Measurements from ENCODE around the gene EMP3.

DNA sequence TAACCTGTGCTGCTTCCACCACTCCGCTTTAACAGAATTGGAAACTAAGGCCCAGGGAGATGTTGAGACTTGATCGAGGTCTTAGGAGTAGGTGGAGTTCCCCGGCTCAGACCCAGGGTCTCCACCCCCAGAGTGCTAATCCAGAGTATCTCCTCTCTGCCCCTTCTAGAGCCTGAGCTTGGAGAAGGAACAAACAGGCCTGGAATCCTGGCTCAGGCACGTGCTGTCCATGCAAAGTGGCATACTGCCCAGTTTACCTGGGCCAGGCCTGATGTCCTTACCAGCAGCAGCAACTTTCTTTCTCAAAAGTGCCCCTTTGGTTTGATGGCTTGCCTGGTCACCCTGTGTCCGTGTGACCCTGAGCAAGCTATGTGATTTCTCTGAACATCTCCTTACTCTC, 42.5 kb downstream of the EMP3 start:
- TF ChIP-seq, protein P1, sequence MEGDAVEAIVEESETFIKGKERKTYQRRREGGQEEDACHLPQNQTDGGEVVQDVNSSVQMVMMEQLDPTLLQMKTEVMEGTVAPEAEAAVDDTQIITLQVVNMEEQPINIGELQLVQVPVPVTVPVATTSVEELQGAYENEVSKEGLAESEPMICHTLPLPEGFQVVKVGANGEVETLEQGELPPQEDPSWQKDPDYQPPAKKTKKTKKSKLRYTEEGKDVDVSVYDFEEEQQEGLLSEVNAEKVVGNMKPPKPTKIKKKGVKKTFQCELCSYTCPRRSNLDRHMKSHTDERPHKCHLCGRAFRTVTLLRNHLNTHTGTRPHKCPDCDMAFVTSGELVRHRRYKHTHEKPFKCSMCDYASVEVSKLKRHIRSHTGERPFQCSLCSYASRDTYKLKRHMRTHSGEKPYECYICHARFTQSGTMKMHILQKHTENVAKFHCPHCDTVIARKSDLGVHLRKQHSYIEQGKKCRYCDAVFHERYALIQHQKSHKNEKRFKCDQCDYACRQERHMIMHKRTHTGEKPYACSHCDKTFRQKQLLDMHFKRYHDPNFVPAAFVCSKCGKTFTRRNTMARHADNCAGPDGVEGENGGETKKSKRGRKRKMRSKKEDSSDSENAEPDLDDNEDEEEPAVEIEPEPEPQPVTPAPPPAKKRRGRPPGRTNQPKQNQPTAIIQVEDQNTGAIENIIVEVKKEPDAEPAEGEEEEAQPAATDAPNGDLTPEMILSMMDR (IDR thresholded peaks at IDR 0.05) = no peak
- no peak for TF ChIP-seq POLR2A (IDR thresholded peaks at IDR 0.05)

Data from testis (tissue), 2 donors.